Endothelial cell of umbilical vein (primary cell): ENCODE measurements around the gene ARHGAP28. TPM values are rescaled to one million over a fixed set of nuclear protein-coding genes. Genes with fewer than 3 reads are reported as not detected.

Source experiments
- BruUV-seq: library from RNA; stranded (reverse); fragments of 400-500 nt; replicated peaks from 2 replicates; lab custom pipeline; 2021; lab: Mats Ljungman, UMichigan
- CTCF ChIA-PET: fragments of 300-600, 350-600 bp; sonication (Branson Sonifier 250); formaldehyde crosslinking; loops from one replicate; lab custom pipeline; 2021; ENCODE audit warnings: antibody characterized with exemption, inconsistent platforms; lab: Charles Lee
- POLR2A ChIA-PET: fragments of 300-600, 350-600 bp; sonication (Branson Sonifier 250); formaldehyde crosslinking; loops from one replicate; lab custom pipeline; 2021; ENCODE audit warnings: antibody characterized with exemption, inconsistent platforms; lab: Charles Lee
- DNase-seq: peaks from one replicate; pipeline ENCODE4 v3.0.0-alpha.2; 2011; ENCODE audit warnings: low read depth, low spot score
- FAIRE-seq: peaks from 2 replicates; lab custom pipeline; 2011; peaks lifted over from hg19 to GRCh38; lab: Jason Lieb, UNC
- H2AFZ ChIP-seq: 2 replicates; pipeline ENCODE4 v1.6.0; 2012; ENCODE audit warnings: low read depth, low read length, control low read depth, inconsistent platforms
- H3K27ac ChIP-seq: 2 replicates; pipeline ENCODE4 v1.5.1; 2011; ENCODE audit warnings: low read depth, mild to moderate bottlenecking, control low read depth, low read length, moderate library complexity; ENCODE audit not compliant: insufficient read depth
- H3K27me3 ChIP-seq, 2 experiments: 2 replicates each; pipeline versions ENCODE4 v1.6.0 to v1.6.1; 2011; ENCODE audit warnings: low read length in 2 of 2, mixed read lengths in 1 of 2; ENCODE audit not compliant: control insufficient read depth in 2 of 2, insufficient read depth in 2 of 2
- H3K36me3 ChIP-seq, 2 experiments: 2 replicates in 1 of 2; 3 replicates in 1 of 2; pipeline ENCODE4 v1.5.1; 2011; ENCODE audit warnings: low read length in 2 of 2, mild to moderate bottlenecking in 1 of 2, moderate library complexity in 1 of 2; ENCODE audit not compliant: control insufficient read depth in 2 of 2, insufficient read depth in 2 of 2; ENCODE audit errors: extremely low read depth in 1 of 2
- H3K4me1 ChIP-seq: 3 replicates; pipeline ENCODE4 v1.5.1; 2011; ENCODE audit warnings: mild to moderate bottlenecking, low read length; ENCODE audit not compliant: control insufficient read depth, insufficient read depth; ENCODE audit errors: extremely low read depth
- H3K4me2 ChIP-seq: 2 replicates; pipeline ENCODE4 v1.6.1; 2011; ENCODE audit warnings: low read length, control low read depth, mixed read lengths; ENCODE audit not compliant: insufficient read depth
- H3K4me3 ChIP-seq, 3 experiments: fragments of 200-600 bp in 1 of 3; sonication (generic), shearing (Covaris generic) in 1 of 3; replicated peaks in 1 of 3; 2 replicates each; pipeline ENCODE4 v1.5.1; 2011 to 2016; ENCODE audit warnings: control low read depth in 3 of 3, low read length in 3 of 3, mild to moderate bottlenecking in 2 of 3, inconsistent platforms in 1 of 3, low read depth in 1 of 3, moderate library complexity in 1 of 3; ENCODE audit not compliant: insufficient read depth in 1 of 3
- H3K79me2 ChIP-seq: 2 replicates; pipeline ENCODE4 v1.6.0; 2012; ENCODE audit warnings: low read length, inconsistent platforms; ENCODE audit not compliant: control insufficient read depth, insufficient read depth
- H3K9ac ChIP-seq: replicated peaks from 2 replicates; pipeline ENCODE3; 2011; ENCODE audit warnings: low read length, control low read depth; ENCODE audit not compliant: insufficient read depth; ENCODE audit errors: extremely low read depth
- H3K9me1 ChIP-seq: replicated peaks from 3 replicates; pipeline ENCODE4 v1.6.0; 2011; ENCODE audit warnings: mild to moderate bottlenecking, low read length; ENCODE audit not compliant: control insufficient read depth, insufficient read depth; ENCODE audit errors: extremely low read depth
- H3K9me3 ChIP-seq: replicated peaks from 2 replicates; pipeline ENCODE4 v1.5.1; 2012; ENCODE audit warnings: low read length, inconsistent platforms; ENCODE audit not compliant: control insufficient read depth, insufficient read depth
- H4K20me1 ChIP-seq: replicated peaks from 2 replicates; pipeline ENCODE3; 2011; ENCODE audit warnings: mild to moderate bottlenecking, low read length; ENCODE audit not compliant: control insufficient read depth, insufficient read depth; ENCODE audit errors: extremely low read depth
- CTCF ChIP-seq, 2 donors: IDR thresholded peaks; 1 replicate in 1 of 2; 2 replicates in 1 of 2; pipeline ENCODE4 v1.5.1; 2011; ENCODE audit warnings: low read length in 2 of 2, mild to moderate bottlenecking in 2 of 2, moderate library complexity in 2 of 2, control low read depth in 1 of 2, inconsistent platforms in 1 of 2, low read depth in 1 of 2; ENCODE audit not compliant: insufficient read depth in 1 of 2; ENCODE audit errors: extremely low read depth in 1 of 2
- EZH2 ChIP-seq: IDR thresholded peaks from 2 replicates; pipeline ENCODE4 v1.6.1; 2012; ENCODE audit warnings: borderline replicate concordance, low read depth, mild to moderate bottlenecking, moderate library complexity, low read length, inconsistent platforms; ENCODE audit not compliant: severe bottlenecking
- FOS ChIP-seq: IDR thresholded peaks from 2 replicates; pipeline ENCODE4 v1.6.1; 2011; ENCODE audit warnings: mild to moderate bottlenecking, low read length, moderate library complexity, borderline replicate concordance; ENCODE audit not compliant: insufficient read depth
- GATA2 ChIP-seq: IDR thresholded peaks from 2 replicates; pipeline ENCODE4 v1.7.0; 2011; ENCODE audit warnings: low read depth, mild to moderate bottlenecking, moderate library complexity, mixed read lengths, low read length; ENCODE audit not compliant: insufficient read length, insufficient read depth
- JUN ChIP-seq: IDR thresholded peaks from 2 replicates; pipeline ENCODE4 v1.6.1; 2011; ENCODE audit warnings: borderline replicate concordance, low read depth; ENCODE audit not compliant: insufficient read length, insufficient read depth
- MYC ChIP-seq: IDR thresholded peaks from one replicate; pipeline ENCODE4 v1.6.1; 2011; ENCODE audit warnings: mild to moderate bottlenecking, low read depth, low read length
- POLR2A ChIP-seq: IDR thresholded peaks from 2 replicates; pipeline ENCODE4 v1.6.1; 2012; ENCODE audit warnings: low read depth, mild to moderate bottlenecking, control low read depth, low read length
- POLR2AphosphoS5 ChIP-seq: IDR thresholded peaks from 2 replicates; pipeline ENCODE4 v1.6.1; 2012; ENCODE audit warnings: low read depth, mild to moderate bottlenecking, control low read depth, low read length, moderate library complexity; ENCODE audit not compliant: insufficient read depth
- dilution Hi-C: fragments of 300-500 bp; cut with MboI; formaldehyde crosslinking; loops from one replicate; pipeline ENCODE4 v1.15.0; 2019; ENCODE audit warnings: low sequenced_read_pairs; ENCODE audit not compliant: extremely low pct_ligation_motif_present
- intact Hi-C: fragments of 100-400 bp; cut with micrococcal nuclease; formaldehyde crosslinking; loops from one replicate; pipeline ENCODE4 v1.10.0; 2022
- polyA plus RNA-seq, 4 experiments: library from polyadenylated mRNA; depleted of rRNA in 3 of 4; stranded (reverse) in 3 of 4; unstranded in 1 of 4; fragments of >200 nt; gene quantifications; 2 replicates each; pipeline versions ENCODE4 v1.2.1 to v1.2.3, GENCODE V29; 2011 to 2012; ENCODE audit warnings: missing spikeins in 1 of 4
- total RNA-seq: library from RNA; stranded (reverse); gene quantifications from 2 replicates; pipeline ENCODE4 v1.2.3, GENCODE V29; 2021
- TF ChIP-seq, protein P1 (sequence below): IDR thresholded peaks from 2 replicates; pipeline ENCODE4 v1.6.1; 2011; ENCODE audit not compliant: insufficient read depth, insufficient read length

Gene ARHGAP28
- total and polyA plus RNA-seq, 2 donors (not counting 3 experiments of a cell fraction or from before 2014, with no cell fraction given): 3.8 to 23.4 TPM

DNA sequence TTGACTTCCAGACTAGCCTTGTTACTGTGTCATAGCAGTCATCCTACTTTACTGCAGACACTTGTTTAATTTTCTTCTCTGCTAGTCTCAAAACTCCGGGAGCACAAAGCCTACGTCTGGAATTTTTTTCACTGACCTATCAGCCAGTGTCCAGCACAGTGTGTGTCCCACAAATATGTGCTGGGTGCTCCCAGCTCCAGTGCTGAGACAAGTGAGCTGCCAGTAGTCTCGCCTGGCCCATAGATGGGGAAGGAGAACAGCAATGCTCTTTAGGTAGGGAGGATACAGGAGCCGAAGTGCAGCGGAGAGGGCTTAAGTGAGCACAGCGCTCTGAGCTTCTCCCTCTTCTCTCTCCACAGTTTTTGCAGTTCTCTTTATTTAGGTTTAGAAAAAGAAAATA lies 34.0 kb downstream of the ARHGAP28 start:
- no peak for DNase-seq
- H3K9ac ChIP-seq: no peak overlapping the region
- H4K20me1 ChIP-seq: no peaks in the 10 kb centered on the region
- H3K4me3 ChIP-seq: no peak overlapping the region
- no peak for FAIRE-seq
- H3K27me3 ChIP-seq: no peaks in the 10 kb centered on the region
- ChIA-PET CTCF (no interaction called here), POLR2A (no interaction called here)
- H3K4me2 ChIP-seq: no peak overlapping the region
- no peak for TF ChIP-seq CTCF (IDR thresholded peaks at IDR 0.05; ENCODE audit: extremely low read depth in 1 of 2, insufficient read depth in 1 of 2, low read depth in 1 of 2, low read length in 2 of 2)
- TF ChIP-seq FOS: no peak
- TF ChIP-seq, protein P1, sequence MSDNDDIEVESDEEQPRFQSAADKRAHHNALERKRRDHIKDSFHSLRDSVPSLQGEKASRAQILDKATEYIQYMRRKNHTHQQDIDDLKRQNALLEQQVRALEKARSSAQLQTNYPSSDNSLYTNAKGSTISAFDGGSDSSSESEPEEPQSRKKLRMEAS: no peak
- no peak for TF ChIP-seq POLR2A
- TF ChIP-seq POLR2AphosphoS5: no peak
- no peak for TF ChIP-seq GATA2
- no peak for TF ChIP-seq EZH2
- no peak for TF ChIP-seq JUN
- TF ChIP-seq MYC: no peak
- intact Hi-C loops: no loop called here
- no peaks in the 10 kb centered on the region for H3K36me3 ChIP-seq
- dilution Hi-C loops: no loop called here
- BruUV-seq: no TSS peak
- no peaks in the 10 kb centered on the region for H3K79me2 ChIP-seq
- H3K9me3 ChIP-seq: no peaks in the 10 kb centered on the region
- no peak overlapping the region for H3K27ac ChIP-seq
- no peak overlapping the region for H2AFZ ChIP-seq
- H3K9me1 ChIP-seq: no peaks in the 10 kb centered on the region
- H3K4me1 ChIP-seq: peaks cover 2% of the 10 kb centered on the region
